ENCODE measurements around the gene LMTK3.

LMTK3 gene

GRCh38 chr19:48446579-48446978 is 65.1 kb downstream of the LMTK3 start:
- H3K27ac ChIP-seq (ENCODE audit: low read depth, low read length) = peak overlapping the region; percentile 85
- H3K4me3 ChIP-seq (ENCODE audit: low read length) = peak overlapping the region; percentile 78
- peaks cover 41% of the 10 kb centered on the region for H3K79me2 ChIP-seq (ENCODE audit: control insufficient read depth, low read length)
- H3F3A ChIP-seq (ENCODE audit: control insufficient read depth, insufficient read depth) = peaks cover 5% of the 10 kb centered on the region; the same call in 1 of the 2 replicates
- peaks cover 49% of the 10 kb centered on the region for H3K36me3 ChIP-seq (ENCODE audit: control insufficient read depth, low read length)
- no peaks in the 10 kb centered on the region for H3K9me2 ChIP-seq (replicated peaks; ENCODE audit: control insufficient read depth, low read length)
- TF ChIP-seq, protein P1, sequence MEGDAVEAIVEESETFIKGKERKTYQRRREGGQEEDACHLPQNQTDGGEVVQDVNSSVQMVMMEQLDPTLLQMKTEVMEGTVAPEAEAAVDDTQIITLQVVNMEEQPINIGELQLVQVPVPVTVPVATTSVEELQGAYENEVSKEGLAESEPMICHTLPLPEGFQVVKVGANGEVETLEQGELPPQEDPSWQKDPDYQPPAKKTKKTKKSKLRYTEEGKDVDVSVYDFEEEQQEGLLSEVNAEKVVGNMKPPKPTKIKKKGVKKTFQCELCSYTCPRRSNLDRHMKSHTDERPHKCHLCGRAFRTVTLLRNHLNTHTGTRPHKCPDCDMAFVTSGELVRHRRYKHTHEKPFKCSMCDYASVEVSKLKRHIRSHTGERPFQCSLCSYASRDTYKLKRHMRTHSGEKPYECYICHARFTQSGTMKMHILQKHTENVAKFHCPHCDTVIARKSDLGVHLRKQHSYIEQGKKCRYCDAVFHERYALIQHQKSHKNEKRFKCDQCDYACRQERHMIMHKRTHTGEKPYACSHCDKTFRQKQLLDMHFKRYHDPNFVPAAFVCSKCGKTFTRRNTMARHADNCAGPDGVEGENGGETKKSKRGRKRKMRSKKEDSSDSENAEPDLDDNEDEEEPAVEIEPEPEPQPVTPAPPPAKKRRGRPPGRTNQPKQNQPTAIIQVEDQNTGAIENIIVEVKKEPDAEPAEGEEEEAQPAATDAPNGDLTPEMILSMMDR (IDR thresholded peaks at IDR 0.05; ENCODE audit: low read depth, low read length, poor library complexity, severe bottlenecking) = no peak
- TF ChIP-seq EZH2phosphoT487 (IDR thresholded peaks at IDR 0.05; ENCODE audit: borderline replicate concordance, low read length) = no peak
- H3K27me3 ChIP-seq (ENCODE audit: control insufficient read depth, low read length) = no peaks in the 10 kb centered on the region
- H3K9me3 ChIP-seq (ENCODE audit: control insufficient read depth, insufficient read depth, low read length) = no peaks in the 10 kb centered on the region
- H3K4me1 ChIP-seq (ENCODE audit: control insufficient read depth, low read length) = peaks cover 25% of the 10 kb centered on the region
- H4K20me1 ChIP-seq (ENCODE audit: control insufficient read depth, insufficient read depth, low read depth, low read length) = peaks cover 9% of the 10 kb centered on the region; the same call in 1 of the 2 replicates
- peak overlapping the region; percentile 86 for H3K4me2 ChIP-seq (ENCODE audit: low read length)

DNA sequence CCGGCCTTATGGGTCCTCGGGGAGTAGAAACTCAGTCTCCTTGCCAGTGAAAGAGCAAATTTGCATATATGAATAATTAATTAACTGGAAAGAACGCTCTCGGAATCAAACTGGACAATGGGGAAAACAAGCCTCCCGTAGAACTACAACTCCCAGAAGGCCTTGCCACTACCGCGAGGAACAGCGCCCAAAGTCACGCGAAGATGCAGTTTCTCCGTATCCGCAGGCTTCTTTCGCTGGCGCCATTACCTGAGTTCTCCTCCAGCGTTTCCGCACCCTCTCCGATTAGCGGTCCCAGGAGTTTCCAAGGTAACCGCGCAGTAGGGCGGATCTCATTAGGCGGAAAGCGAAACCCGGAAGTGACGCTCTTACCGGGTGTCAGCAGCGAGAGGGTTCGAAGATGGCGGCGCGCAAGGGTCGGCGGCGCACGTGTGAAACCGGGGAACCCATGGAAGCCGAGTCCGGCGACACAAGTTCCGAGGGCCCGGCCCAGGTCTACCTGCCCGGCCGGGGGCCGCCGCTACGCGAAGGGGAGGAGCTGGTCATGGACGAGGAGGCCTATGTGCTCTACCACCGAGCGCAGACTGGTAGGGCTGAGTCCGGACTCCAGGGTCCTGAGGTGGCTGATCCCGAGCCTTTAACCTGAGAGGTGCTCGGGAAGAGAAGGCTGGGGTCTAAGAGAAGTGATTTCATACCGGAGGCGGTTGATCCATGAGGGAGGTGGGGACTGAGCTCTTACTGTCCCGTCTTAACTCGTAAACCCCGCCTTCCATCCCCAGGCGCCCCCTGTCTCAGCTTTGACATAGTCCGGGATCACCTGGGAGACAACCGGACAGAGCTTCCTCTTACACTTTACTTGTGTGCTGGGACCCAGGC is 65.8 kb downstream of the LMTK3 start, which contains the start of gene GRWD1:
GRWD1 (plus strand) TSS at position 378 of the 876 bp plus-strand sequence; CDS start at position 401, 23 bp downstream.
- Histone ChIP-seq H4K20me1 (ENCODE audit: control insufficient read depth, insufficient read depth, low read depth, low read length) (peaks cover 9% of the 10 kb centered on the region; the same call in 1 of the 2 replicates), H3K4me1 (ENCODE audit: control insufficient read depth, low read length) (peaks cover 25% of the 10 kb centered on the region), H3K27me3 (ENCODE audit: control insufficient read depth, low read length) (no peaks in the 10 kb centered on the region), H3F3A (ENCODE audit: control insufficient read depth, insufficient read depth) (peaks cover 5% of the 10 kb centered on the region; the same call in 1 of the 2 replicates), H3K36me3 (ENCODE audit: control insufficient read depth, low read length) (peaks cover 42% of the 10 kb centered on the region), H3K79me2 (ENCODE audit: control insufficient read depth, low read length) (peaks cover 39% of the 10 kb centered on the region), H3K4me2 (ENCODE audit: low read length) (peak within 1 kb of the TSS; percentile 86), H3K4me3 (ENCODE audit: low read length) (peak within 1 kb of the TSS; percentile 78), H3K9me2 (replicated peaks; ENCODE audit: control insufficient read depth, low read length) (no peaks in the 10 kb centered on the region), H3K9me3 (ENCODE audit: control insufficient read depth, insufficient read depth, low read length) (no peaks in the 10 kb centered on the region), H3K27ac (ENCODE audit: low read depth, low read length) (peak within 1 kb of the TSS; percentile 85)
- TF ChIP-seq, protein P1 (IDR thresholded peaks at IDR 0.05; ENCODE audit: low read depth, low read length, poor library complexity, severe bottlenecking) = peak; percentile 40
- no peak for TF ChIP-seq EZH2phosphoT487 (IDR thresholded peaks at IDR 0.05; ENCODE audit: borderline replicate concordance, low read length)

DNA sequence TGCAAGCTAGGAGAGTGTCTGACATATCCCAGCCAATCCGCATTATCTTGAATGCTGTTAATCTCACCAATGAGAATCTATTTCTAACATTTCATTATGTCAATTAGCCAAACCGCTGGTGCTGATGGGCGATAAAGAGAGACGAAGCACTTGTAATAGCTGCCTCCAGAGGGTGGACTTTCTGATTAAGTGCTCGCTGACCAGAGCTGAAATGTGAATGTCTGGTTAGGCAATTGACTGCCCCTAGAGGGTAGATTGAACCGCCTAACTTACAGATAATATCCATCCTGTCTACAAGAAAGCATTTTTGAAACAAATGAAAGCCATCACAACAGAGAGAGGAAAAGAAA is 66.4 kb downstream of the LMTK3 start:
- H3K36me3 ChIP-seq (ENCODE audit: control insufficient read depth, low read length) = peaks cover 36% of the 10 kb centered on the region

More for the DNA sequence above, 66.4 kb downstream of the LMTK3 start:
- H3K4me1 ChIP-seq (ENCODE audit: control insufficient read depth, low read length) = peaks cover 25% of the 10 kb centered on the region
- peaks cover 5% of the 10 kb centered on the region; the same call in 1 of the 2 replicates for H3F3A ChIP-seq (ENCODE audit: control insufficient read depth, insufficient read depth)
- peak overlapping the region; percentile 85 for H3K27ac ChIP-seq (ENCODE audit: low read depth, low read length)
- TF ChIP-seq, protein P1 (IDR thresholded peaks at IDR 0.05; ENCODE audit: low read depth, low read length, poor library complexity, severe bottlenecking) = peak; percentile 51
- TF ChIP-seq EZH2phosphoT487 (IDR thresholded peaks at IDR 0.05; ENCODE audit: borderline replicate concordance, low read length) = no peak
- H3K79me2 ChIP-seq (ENCODE audit: control insufficient read depth, low read length) = peaks cover 39% of the 10 kb centered on the region
- H3K4me2 ChIP-seq (ENCODE audit: low read length) = peak overlapping the region; percentile 86
- H3K9me3 ChIP-seq (ENCODE audit: control insufficient read depth, insufficient read depth, low read length) = no peaks in the 10 kb centered on the region
- H3K27me3 ChIP-seq (ENCODE audit: control insufficient read depth, low read length) = no peaks in the 10 kb centered on the region
- peaks cover 9% of the 10 kb centered on the region; the same call in 1 of the 2 replicates for H4K20me1 ChIP-seq (ENCODE audit: control insufficient read depth, insufficient read depth, low read depth, low read length)
- H3K9me2 ChIP-seq (replicated peaks; ENCODE audit: control insufficient read depth, low read length) = no peaks in the 10 kb centered on the region
- peak overlapping the region; percentile 78 for H3K4me3 ChIP-seq (ENCODE audit: low read length)
